ENCODE results near the gene ARMH2. TPM values are rescaled to one million over a fixed set of nuclear protein-coding genes. Genes with fewer than 3 reads are reported as not detected.

ARMH2 gene
- total RNA-seq, 1 donor from 2014 or later, result not detected

- H3K4me1 ChIP-seq (ENCODE audit: control insufficient read depth in 3 of 3, insufficient read depth in 3 of 3, low read length in 3 of 3), result no peaks in the 10 kb centered on the region
- H3K4me3 ChIP-seq (ENCODE audit: low read length in 3 of 3), result no peak overlapping the region
- H3K27me3 ChIP-seq (ENCODE audit: control insufficient read depth in 3 of 3, insufficient read depth in 3 of 3, low read length in 3 of 3), result no peaks in the 10 kb centered on the region
- peaks cover 17 to 35% (median 23%) of the 10 kb centered on the region in 3 donors for H3K36me3 ChIP-seq (ENCODE audit: control insufficient read depth in 3 of 3, insufficient read depth in 3 of 3, low read length in 3 of 3)
- H3K9ac ChIP-seq (ENCODE audit: low read depth in 1 of 3, low read length in 3 of 3), result no peak overlapping the region
- no peak overlapping the region for H3K27ac ChIP-seq (ENCODE audit: low read depth, low read length)
- no peaks in the 10 kb centered on the region for H3K9me3 ChIP-seq (ENCODE audit: control insufficient read depth in 3 of 3, low read length in 3 of 3)
These were observed 24.0 kb upstream of the ARMH2 start for GRCh38 chr6:24822696-24823095.

GRCh38 chr6:24821860-24822444 lies 23.2 kb upstream of the ARMH2 start:
- Histone ChIP-seq H3K27ac (ENCODE audit: low read depth, low read length) (no peak overlapping the region), H3K9me3 (ENCODE audit: control insufficient read depth in 3 of 3, low read length in 3 of 3) (no peaks in the 10 kb centered on the region), H3K27me3 (ENCODE audit: control insufficient read depth in 3 of 3, insufficient read depth in 3 of 3, low read length in 3 of 3) (no peaks in the 10 kb centered on the region), H3K9ac (ENCODE audit: low read depth in 1 of 3, low read length in 3 of 3) (no peak overlapping the region), H3K36me3 (ENCODE audit: control insufficient read depth in 3 of 3, insufficient read depth in 3 of 3, low read length in 3 of 3) (peaks cover 11 to 28% (median 18%) of the 10 kb centered on the region in 3 donors), H3K4me1 (ENCODE audit: control insufficient read depth in 3 of 3, insufficient read depth in 3 of 3, low read length in 3 of 3) (no peaks in the 10 kb centered on the region), H3K4me3 (ENCODE audit: low read length in 3 of 3) (no peak overlapping the region)

GRCh38 chr6:24818346-24818745 lies 19.6 kb upstream of the ARMH2 start:
- H3K27ac ChIP-seq (ENCODE audit: low read depth, low read length), result no peak overlapping the region
- no peaks in the 10 kb centered on the region for H3K9me3 ChIP-seq (ENCODE audit: control insufficient read depth in 3 of 3, low read length in 3 of 3)
- no peak overlapping the region for H3K9ac ChIP-seq (ENCODE audit: low read depth in 1 of 3, low read length in 3 of 3)
- H3K4me3 ChIP-seq (ENCODE audit: low read length in 3 of 3), result no peak overlapping the region
- peaks cover 0 to 11% (median 9%) of the 10 kb centered on the region in 3 donors for H3K36me3 ChIP-seq (ENCODE audit: control insufficient read depth in 3 of 3, insufficient read depth in 3 of 3, low read length in 3 of 3)
- H3K4me1 ChIP-seq (ENCODE audit: control insufficient read depth in 3 of 3, insufficient read depth in 3 of 3, low read length in 3 of 3), result no peaks in the 10 kb centered on the region
- no peaks in the 10 kb centered on the region for H3K27me3 ChIP-seq (ENCODE audit: control insufficient read depth in 3 of 3, insufficient read depth in 3 of 3, low read length in 3 of 3)

- H3K9ac ChIP-seq (ENCODE audit: low read depth in 1 of 3, low read length in 3 of 3), result no peak overlapping the region
- no peak overlapping the region for H3K27ac ChIP-seq (ENCODE audit: low read depth, low read length)
- H3K36me3 ChIP-seq (ENCODE audit: control insufficient read depth in 3 of 3, insufficient read depth in 3 of 3, low read length in 3 of 3), result peaks cover 10 to 30% (median 16%) of the 10 kb centered on the region in 3 donors
- H3K27me3 ChIP-seq (ENCODE audit: control insufficient read depth in 3 of 3, insufficient read depth in 3 of 3, low read length in 3 of 3), result no peaks in the 10 kb centered on the region
- H3K4me3 ChIP-seq (ENCODE audit: low read length in 3 of 3), result no peak overlapping the region
- no peaks in the 10 kb centered on the region for H3K9me3 ChIP-seq (ENCODE audit: control insufficient read depth in 3 of 3, low read length in 3 of 3)
- H3K4me1 ChIP-seq (ENCODE audit: control insufficient read depth in 3 of 3, insufficient read depth in 3 of 3, low read length in 3 of 3), result no peaks in the 10 kb centered on the region
These were observed 11.0 kb upstream of the ARMH2 start for GRCh38 chr6:24809728-24810127.

- Histone ChIP-seq H3K4me1 (ENCODE audit: control insufficient read depth in 3 of 3, insufficient read depth in 3 of 3, low read length in 3 of 3) (no peaks in the 10 kb centered on the region), H3K4me3 (ENCODE audit: low read length in 3 of 3) (no peak overlapping the region), H3K9me3 (ENCODE audit: control insufficient read depth in 3 of 3, low read length in 3 of 3) (no peaks in the 10 kb centered on the region), H3K27ac (ENCODE audit: low read depth, low read length) (no peak overlapping the region), H3K9ac (ENCODE audit: low read depth in 1 of 3, low read length in 3 of 3) (no peak overlapping the region), H3K36me3 (ENCODE audit: control insufficient read depth in 3 of 3, insufficient read depth in 3 of 3, low read length in 3 of 3) (peaks cover 10 to 30% (median 16%) of the 10 kb centered on the region in 3 donors), H3K27me3 (ENCODE audit: control insufficient read depth in 3 of 3, insufficient read depth in 3 of 3, low read length in 3 of 3) (no peaks in the 10 kb centered on the region)
These were observed 8.9 kb upstream of the ARMH2 start for GRCh38 chr6:24807584-24807983.

- H3K4me3 ChIP-seq (ENCODE audit: low read length in 3 of 3), result no peak overlapping the region
- H3K27me3 ChIP-seq (ENCODE audit: control insufficient read depth in 3 of 3, insufficient read depth in 3 of 3, low read length in 3 of 3), result no peaks in the 10 kb centered on the region
- H3K9me3 ChIP-seq (ENCODE audit: control insufficient read depth in 3 of 3, low read length in 3 of 3), result no peaks in the 10 kb centered on the region
- peaks cover 0 to 12% (median 4%) of the 10 kb centered on the region in 3 donors for H3K36me3 ChIP-seq (ENCODE audit: control insufficient read depth in 3 of 3, insufficient read depth in 3 of 3, low read length in 3 of 3)
- no peaks in the 10 kb centered on the region for H3K4me1 ChIP-seq (ENCODE audit: control insufficient read depth in 3 of 3, insufficient read depth in 3 of 3, low read length in 3 of 3)
- H3K9ac ChIP-seq (ENCODE audit: low read depth in 1 of 3, low read length in 3 of 3), result no peak overlapping the region
- no peak overlapping the region for H3K27ac ChIP-seq (ENCODE audit: low read depth, low read length)
These were observed 3.7 kb upstream of the ARMH2 start for GRCh38 chr6:24802271-24803059.

GRCh38 chr6:24799541-24799915 lies 811 bp upstream of the ARMH2 start:
- Histone ChIP-seq H3K4me1 (ENCODE audit: control insufficient read depth in 3 of 3, insufficient read depth in 3 of 3, low read length in 3 of 3) (no peaks in the 10 kb centered on the region), H3K9me3 (ENCODE audit: control insufficient read depth in 3 of 3, low read length in 3 of 3) (no peaks in the 10 kb centered on the region), H3K27me3 (ENCODE audit: control insufficient read depth in 3 of 3, insufficient read depth in 3 of 3, low read length in 3 of 3) (no peaks in the 10 kb centered on the region), H3K36me3 (ENCODE audit: control insufficient read depth in 3 of 3, insufficient read depth in 3 of 3, low read length in 3 of 3) (no peaks in the 10 kb centered on the region), H3K4me3 (ENCODE audit: low read length in 3 of 3) (no peak overlapping the region), H3K9ac (ENCODE audit: low read depth in 1 of 3, low read length in 3 of 3) (no peak overlapping the region), H3K27ac (ENCODE audit: low read depth, low read length) (no peak overlapping the region)

- no peak overlapping the region for H3K27ac ChIP-seq (ENCODE audit: low read depth, low read length)
- no peaks in the 10 kb centered on the region for H3K4me1 ChIP-seq (ENCODE audit: control insufficient read depth in 3 of 3, insufficient read depth in 3 of 3, low read length in 3 of 3)
- no peaks in the 10 kb centered on the region for H3K9me3 ChIP-seq (ENCODE audit: control insufficient read depth in 3 of 3, low read length in 3 of 3)
- H3K9ac ChIP-seq (ENCODE audit: low read depth in 1 of 3, low read length in 3 of 3), result no peak overlapping the region
- no peaks in the 10 kb centered on the region for H3K36me3 ChIP-seq (ENCODE audit: control insufficient read depth in 3 of 3, insufficient read depth in 3 of 3, low read length in 3 of 3)
- no peak overlapping the region for H3K4me3 ChIP-seq (ENCODE audit: low read length in 3 of 3)
- H3K27me3 ChIP-seq (ENCODE audit: control insufficient read depth in 3 of 3, insufficient read depth in 3 of 3, low read length in 3 of 3), result no peaks in the 10 kb centered on the region
These were observed 1.0 kb downstream of the ARMH2 start for GRCh38 chr6:24797596-24798216.

- no peaks in the 10 kb centered on the region for H3K27me3 ChIP-seq (ENCODE audit: control insufficient read depth in 3 of 3, insufficient read depth in 3 of 3, low read length in 3 of 3)
- no peaks in the 10 kb centered on the region for H3K4me1 ChIP-seq (ENCODE audit: control insufficient read depth in 3 of 3, insufficient read depth in 3 of 3, low read length in 3 of 3)
- no peak overlapping the region for H3K27ac ChIP-seq (ENCODE audit: low read depth, low read length)
- H3K36me3 ChIP-seq (ENCODE audit: control insufficient read depth in 3 of 3, insufficient read depth in 3 of 3, low read length in 3 of 3), result no peaks in the 10 kb centered on the region
- no peak overlapping the region for H3K9ac ChIP-seq (ENCODE audit: low read depth in 1 of 3, low read length in 3 of 3)
- H3K9me3 ChIP-seq (ENCODE audit: control insufficient read depth in 3 of 3, low read length in 3 of 3), result no peaks in the 10 kb centered on the region
- no peak overlapping the region for H3K4me3 ChIP-seq (ENCODE audit: low read length in 3 of 3)
These were observed 2.0 kb downstream of the ARMH2 start for GRCh38 chr6:24796616-24797290.

GRCh38 chr6:24795106-24795505 lies 3.6 kb downstream of the ARMH2 start:
- no peak overlapping the region for H3K4me3 ChIP-seq (ENCODE audit: low read length in 3 of 3)
- H3K27ac ChIP-seq (ENCODE audit: low read depth, low read length), result no peak overlapping the region
- H3K36me3 ChIP-seq (ENCODE audit: control insufficient read depth in 3 of 3, insufficient read depth in 3 of 3, low read length in 3 of 3), result no peaks in the 10 kb centered on the region
- H3K4me1 ChIP-seq (ENCODE audit: control insufficient read depth in 3 of 3, insufficient read depth in 3 of 3, low read length in 3 of 3), result no peaks in the 10 kb centered on the region
- no peak overlapping the region for H3K9ac ChIP-seq (ENCODE audit: low read depth in 1 of 3, low read length in 3 of 3)
- H3K27me3 ChIP-seq (ENCODE audit: control insufficient read depth in 3 of 3, insufficient read depth in 3 of 3, low read length in 3 of 3), result no peaks in the 10 kb centered on the region
- no peaks in the 10 kb centered on the region for H3K9me3 ChIP-seq (ENCODE audit: control insufficient read depth in 3 of 3, low read length in 3 of 3)

Measured in skeletal muscle tissue (tissue), 4 donors.